IMR-90 (cell line): ENCODE results near the gene RMI2. TPM values are rescaled to one million over a fixed set of nuclear protein-coding genes. Genes with fewer than 3 reads are reported as not detected.

Experiments
- ATAC-seq: fragments of 200-7000 bp; cut with Tn5 transposase; 2 replicates; pipeline ENCODE4 v1.9.1; 2020; ENCODE audit warnings: low read depth, mild to moderate bottlenecking, moderate library complexity
- BruUV-seq: library from RNA; stranded (reverse); fragments of 400-500 nt; replicated peaks from 2 replicates; lab custom pipeline; 2021; lab: Mats Ljungman, UMichigan
- CTCF ChIA-PET: fragments of 300-600 bp; formaldehyde crosslinking; extraction: SDS; loops from one replicate; lab custom pipeline; 2021; ENCODE audit warnings: antibody characterized with exemption; lab: Yijun Ruan, JAX
- POLR2A ChIA-PET: fragments of 300-600 bp; sonication (Branson Sonifier 250); formaldehyde crosslinking; loops from one replicate; lab custom pipeline; 2022; ENCODE audit warnings: antibody characterized with exemption; ENCODE audit not compliant: unreplicated experiment; lab: Charles Lee
- DNase-seq: peaks from one replicate; pipeline ENCODE4 v3.0.0; 2013
- H2AFZ ChIP-seq: replicated peaks from 2 replicates; pipeline ENCODE3; 2013; ENCODE audit warnings: low read length, mild to moderate bottlenecking; ENCODE audit not compliant: poor library complexity
- H2AK5ac ChIP-seq: 2 replicates; pipeline ENCODE4 v1.6.1; 2013; ENCODE audit warnings: low read depth, low read length, inconsistent platforms
- H2AK9ac ChIP-seq: replicated peaks from 2 replicates; pipeline ENCODE3; 2013; ENCODE audit warnings: mild to moderate bottlenecking, low read depth, low read length, moderate library complexity; ENCODE audit not compliant: poor library complexity
- H2BK120ac ChIP-seq: 2 replicates; pipeline ENCODE4 v1.6.1; 2013; ENCODE audit warnings: low read depth, low read length, inconsistent platforms
- H2BK15ac ChIP-seq: 3 replicates; pipeline ENCODE4 v1.6.1; 2013; ENCODE audit warnings: low read depth, low read length, inconsistent platforms
- H2BK20ac ChIP-seq: 2 replicates; pipeline ENCODE4 v1.6.1; 2013; ENCODE audit warnings: low read depth, mild to moderate bottlenecking, inconsistent platforms, low read length, moderate library complexity
- H2BK5ac ChIP-seq: 2 replicates; pipeline ENCODE4 v1.6.1; 2013; ENCODE audit warnings: mild to moderate bottlenecking, low read depth, low read length, inconsistent platforms; ENCODE audit not compliant: poor library complexity, severe bottlenecking
- H3K14ac ChIP-seq: replicated peaks from 2 replicates; pipeline ENCODE4 v1.6.1; 2013; ENCODE audit warnings: low read depth, low read length, inconsistent platforms
- H3K18ac ChIP-seq: 2 replicates; pipeline ENCODE4 v1.6.1; 2013; ENCODE audit warnings: low read depth, low read length, control low read depth
- H3K23ac ChIP-seq: 2 replicates; pipeline ENCODE4 v1.6.1; 2013; ENCODE audit warnings: low read depth, low read length, inconsistent platforms
- H3K27ac ChIP-seq: 2 replicates; pipeline ENCODE4 v1.5.1; 2013; ENCODE audit warnings: mild to moderate bottlenecking, control low read depth, low read length; ENCODE audit not compliant: insufficient read depth
- H3K27me3 ChIP-seq: 2 replicates; pipeline ENCODE4 v1.6.1; 2013; ENCODE audit warnings: low read length; ENCODE audit not compliant: control insufficient read depth, insufficient read depth
- H3K36me3 ChIP-seq: 2 replicates; pipeline ENCODE4 v1.6.1; 2013; ENCODE audit warnings: low read length, mixed read lengths; ENCODE audit not compliant: control insufficient read depth, insufficient read depth
- H3K4ac ChIP-seq: 2 replicates; pipeline ENCODE4 v1.6.1; 2013; ENCODE audit warnings: low read depth, low read length, inconsistent platforms
- H3K4me1 ChIP-seq: 2 replicates; pipeline ENCODE4 v1.6.1; 2013; ENCODE audit warnings: low read length, mixed read lengths; ENCODE audit not compliant: control insufficient read depth, insufficient read depth
- H3K4me2 ChIP-seq: 2 replicates; pipeline ENCODE4 v1.6.1; 2013; ENCODE audit warnings: low read depth, mild to moderate bottlenecking, control low read depth, low read length, moderate library complexity
- H3K4me3 ChIP-seq: 2 replicates; pipeline ENCODE4 v1.5.1; 2013; ENCODE audit warnings: low read depth, mild to moderate bottlenecking, control low read depth, low read length, moderate library complexity; ENCODE audit not compliant: insufficient read depth
- H3K56ac ChIP-seq: 2 replicates; pipeline ENCODE4 v1.6.1; 2013; ENCODE audit warnings: low read length, inconsistent platforms; ENCODE audit not compliant: insufficient read depth; ENCODE audit errors: extremely low read depth
- H3K79me1 ChIP-seq, 2 experiments: 2 replicates each; pipeline ENCODE4 v1.6.1; 2013; ENCODE audit warnings: low read length in 2 of 2, inconsistent platforms in 1 of 2, low read depth in 1 of 2
- H3K9ac ChIP-seq: 2 replicates; pipeline ENCODE4 v1.6.1; 2013; ENCODE audit warnings: low read depth, low read length, control low read depth
- H3K9me1 ChIP-seq: 2 replicates; pipeline ENCODE4 v1.6.1; 2013; ENCODE audit warnings: low read length, inconsistent platforms; ENCODE audit not compliant: insufficient read depth
- H3K9me3 ChIP-seq: 2 replicates; pipeline ENCODE4 v1.6.1; 2013; ENCODE audit warnings: low read length; ENCODE audit not compliant: control insufficient read depth, insufficient read depth
- H4K20me1 ChIP-seq: 2 replicates; pipeline ENCODE4 v1.6.1; 2013; ENCODE audit warnings: low read length, inconsistent platforms; ENCODE audit not compliant: insufficient read depth
- H4K5ac ChIP-seq: 2 replicates; pipeline ENCODE4 v1.6.1; 2013; ENCODE audit warnings: mild to moderate bottlenecking, low read depth, low read length, control low read depth
- H4K8ac ChIP-seq, 2 experiments: 2 replicates each; pipeline ENCODE4 v1.6.1; 2013; ENCODE audit warnings: low read depth in 2 of 2, low read length in 2 of 2, control low read depth in 1 of 2, inconsistent platforms in 1 of 2
- H4K91ac ChIP-seq: 2 replicates; pipeline ENCODE4 v1.6.1; 2013; ENCODE audit warnings: low read depth, low read length, inconsistent platforms; ENCODE audit not compliant: insufficient read depth
- BHLHE40 ChIP-seq: fragments of 150-350 bp; IDR thresholded peaks from 2 replicates; pipeline ENCODE4 v1.6.1; 2016; ENCODE audit warnings: mild to moderate bottlenecking, low read depth, low read length
- CTCF ChIP-seq: conservative IDR thresholded peaks from 2 replicates; pipeline ENCODE4 v1.5.1; 2012; ENCODE audit warnings: mild to moderate bottlenecking, low read depth, low read length, improper control_type of control experiment
- ELK1 ChIP-seq: fragments of 150-350 bp; IDR thresholded peaks from 2 replicates; pipeline ENCODE4 v1.6.1; 2016; ENCODE audit warnings: low read depth, mild to moderate bottlenecking, low read length, moderate library complexity, borderline replicate concordance
- MAFK ChIP-seq: IDR thresholded peaks from 2 replicates; pipeline ENCODE4 v1.6.1; 2012; ENCODE audit warnings: low read depth, low read length, improper control_type of control experiment
- MAZ ChIP-seq: IDR thresholded peaks from 2 replicates; pipeline ENCODE4 v1.6.1; 2012; ENCODE audit warnings: low read depth, mild to moderate bottlenecking, low read length, improper control_type of control experiment, moderate library complexity, borderline replicate concordance
- MXI1 ChIP-seq: IDR thresholded peaks from 2 replicates; pipeline ENCODE4 v1.6.1; 2012; ENCODE audit warnings: low read depth, mild to moderate bottlenecking, low read length, moderate library complexity, borderline replicate concordance
- NFE2L2 ChIP-seq: fragments of 150-350 bp; IDR thresholded peaks from 2 replicates; pipeline ENCODE4 v1.6.1; 2016; ENCODE audit warnings: low read depth, mild to moderate bottlenecking, low read length
- POLR2A ChIP-seq: IDR thresholded peaks from 2 replicates; pipeline ENCODE4 v1.6.1; 2012; ENCODE audit warnings: mild to moderate bottlenecking, low read depth, low read length
- RAD21 ChIP-seq: IDR thresholded peaks from 2 replicates; pipeline ENCODE4 v1.6.1; 2012; ENCODE audit warnings: low read length, improper control_type of control experiment
- RCOR1 ChIP-seq: IDR thresholded peaks from 2 replicates; pipeline ENCODE4 v1.6.1; 2012; ENCODE audit warnings: mild to moderate bottlenecking, low read length, improper control_type of control experiment; ENCODE audit not compliant: insufficient replicate concordance
- SMC3 ChIP-seq: fragments of 150-350 bp; IDR thresholded peaks from 2 replicates; pipeline ENCODE4 v1.6.1; 2016; ENCODE audit warnings: low read depth, mild to moderate bottlenecking, antibody characterized with exemption, low read length, moderate library complexity
- USF2 ChIP-seq: fragments of 150-350 bp; IDR thresholded peaks from 2 replicates; pipeline ENCODE4 v1.6.1; 2017; ENCODE audit warnings: mild to moderate bottlenecking, antibody characterized with exemption, low read length, low read depth
- WGBS, 2 experiments: methylation state at CpG; one replicate each; pipeline versions ENCODE4 v1.1.5 to v1.1.7; 2013; ENCODE audit warnings: missing lambda C conversion rate in 2 of 2; ENCODE audit not compliant: insufficient read length in 1 of 2; ENCODE audit errors: extremely low coverage in 2 of 2; 5-methylcytosine and 5-hydroxymethylcytosine counted together
- dilution Hi-C: fragments of 300-500 bp; cut with HindIII; formaldehyde crosslinking; loops from one replicate; pipeline ENCODE4 v1.14.3; 2018; ENCODE audit warnings: low sequenced_read_pairs; ENCODE audit not compliant: unreplicated experiment
- in situ Hi-C: fragments of 300-500 bp; cut with MboI; formaldehyde crosslinking; loops from 3 replicates; pipeline ENCODE4 v1.14.3; 2019; ENCODE audit warnings: low sequenced_read_pairs, inconsistent platforms, mixed read lengths
- intact Hi-C: fragments of 100-400 bp; cut with micrococcal nuclease; formaldehyde crosslinking; loops from 2 replicates; pipeline ENCODE4 v1.10.0; 2022
- polyA plus RNA-seq, 3 experiments: library from polyadenylated mRNA; depleted of rRNA; stranded (reverse); fragments of >200 nt; gene quantifications; 2 replicates each; pipeline ENCODE4 v1.2.3, GENCODE V29; 2012; ENCODE audit warnings: low replicate concordance in 1 of 3
- total RNA-seq: library from RNA; depleted of rRNA; stranded (reverse); fragments of >200 nt; gene quantifications from 2 replicates; pipeline ENCODE4 v1.2.3, GENCODE V29; 2012

The RMI2 gene
- total and polyA plus RNA-seq, 2 of the 4 experiments (the other 2 are of a cell fraction), result 3.2 to 5.6 TPM

- no peak for TF ChIP-seq CTCF
These were observed 25.1 kb upstream of the RMI2 start (continued) for GRCh38 chr16:11320170-11320569.

GRCh38 chr16:11321662-11322061 is 23.6 kb upstream of the RMI2 start:
- H3K14ac ChIP-seq, result no peak overlapping the region
- H3K27ac ChIP-seq, result no peak overlapping the region
- H3K4me2 ChIP-seq, result no peak overlapping the region
- H2BK5ac ChIP-seq, result no peak overlapping the region
- H3K36me3 ChIP-seq, result no peaks in the 10 kb centered on the region
- H3K4ac ChIP-seq, result no peak overlapping the region
- no peak overlapping the region for H3K23ac ChIP-seq
- H3K4me1 ChIP-seq, result peaks cover 7% of the 10 kb centered on the region; the same call in 1 of the 2 replicates
- no peaks in the 10 kb centered on the region for H3K9me3 ChIP-seq
- H3K4me3 ChIP-seq, result no peak overlapping the region
- WGBS, 2 experiments, result 82% methylated on average over 5 of the region's 5 CpGs; no CpG with 5 or more reads in 1 of the 2 experiments
- no peak overlapping the region for H3K18ac ChIP-seq
- H2AK5ac ChIP-seq, result no peak overlapping the region
- BruUV-seq, result no TSS peak
- H4K20me1 ChIP-seq, result no peaks in the 10 kb centered on the region
- CTCF ChIA-PET, result no interaction called here
- no peak overlapping the region for H2AFZ ChIP-seq
- no peak overlapping the region for H2BK120ac ChIP-seq
- no peak overlapping the region for H2BK20ac ChIP-seq
- intact Hi-C loops (no loop called here), in situ Hi-C loops (no loop called here), dilution Hi-C loops (no loop called here)
- no peak overlapping the region for H2BK15ac ChIP-seq
- H3K9me1 ChIP-seq, result 0 out of 2 replicates have a peak, but pooled peaks cover 4% of the 10 kb centered on the region
- H2AK9ac ChIP-seq, result no peak overlapping the region
- POLR2A ChIA-PET, result no interaction called here
- H3K79me1 ChIP-seq, result no peaks in the 10 kb centered on the region
- H4K5ac ChIP-seq, result no peak overlapping the region
- no peak overlapping the region for H3K56ac ChIP-seq
- H3K27me3 ChIP-seq, result no peaks in the 10 kb centered on the region
- no peak overlapping the region for H3K9ac ChIP-seq
- H4K91ac ChIP-seq, result no peak overlapping the region
- no peak overlapping the region for H4K8ac ChIP-seq
- ATAC-seq (no peak), DNase-seq (no peak)
- TF ChIP-seq NFE2L2, result no peak
- no peak for TF ChIP-seq MAFK
- no peak for TF ChIP-seq POLR2A
- TF ChIP-seq ELK1, result no peak
- TF ChIP-seq BHLHE40, result no peak
- TF ChIP-seq MXI1, result no peak
- no peak for TF ChIP-seq USF2
- TF ChIP-seq MAZ, result no peak
- no peak for TF ChIP-seq RAD21
- TF ChIP-seq RCOR1, result no peak
- no peak for TF ChIP-seq SMC3
